Measurements from ENCODE around the gene CPLX1. TPM values are rescaled to one million over a fixed set of nuclear protein-coding genes. Genes with fewer than 3 reads are reported as not detected.

Gene CPLX1
- total RNA-seq, 8 experiments from 2014 or later = 1.8 to 15.1 (median 5.4) TPM

GRCh38 chr4:835148-836002 lies 9.4 kb upstream of the CPLX1 start:
- no peak overlapping the region for H3K27ac ChIP-seq
- ATAC-seq (replicated peaks in 6 of 8) = no peak
- WGBS, 10 experiments = 80 to 97% (median 81%) methylated on average over 1 to 12 of the region's 46 CpGs; no CpG with 5 or more reads in 5 of the 10 experiments
- peaks cover under 1% of the 10 kb centered on the region in 2 donors for H3K4me1 ChIP-seq (replicated peaks in 1 of 2)
- in situ Hi-C loops (cut with MboI; ENCODE audit: low pct_unique_long_range_greater_than_20kb in 2 of 9, low sequenced_read_pairs in 9 of 9, unreplicated experiment in 9 of 9) = no loop called here
- H3K4me3 ChIP-seq = no peak overlapping the region

GRCh38 chr4:834368-835147 lies 8.6 kb upstream of the CPLX1 start:
- H3K27ac ChIP-seq = no peak overlapping the region
- H3K4me1 ChIP-seq (replicated peaks in 1 of 2) = peaks cover 5 to 9% of the 10 kb centered on the region in 2 donors
- no peak for ATAC-seq (replicated peaks in 6 of 8)
- in situ Hi-C loops (cut with MboI; ENCODE audit: low pct_unique_long_range_greater_than_20kb in 2 of 9, low sequenced_read_pairs in 9 of 9, unreplicated experiment in 9 of 9) = no loop called here
- H3K4me3 ChIP-seq = no peak overlapping the region
- WGBS, 10 experiments = 80 to 100% (median 93%) methylated on average over 1 to 6 of the region's 29 CpGs; no CpG with 5 or more reads in 7 of the 10 experiments

DNA sequence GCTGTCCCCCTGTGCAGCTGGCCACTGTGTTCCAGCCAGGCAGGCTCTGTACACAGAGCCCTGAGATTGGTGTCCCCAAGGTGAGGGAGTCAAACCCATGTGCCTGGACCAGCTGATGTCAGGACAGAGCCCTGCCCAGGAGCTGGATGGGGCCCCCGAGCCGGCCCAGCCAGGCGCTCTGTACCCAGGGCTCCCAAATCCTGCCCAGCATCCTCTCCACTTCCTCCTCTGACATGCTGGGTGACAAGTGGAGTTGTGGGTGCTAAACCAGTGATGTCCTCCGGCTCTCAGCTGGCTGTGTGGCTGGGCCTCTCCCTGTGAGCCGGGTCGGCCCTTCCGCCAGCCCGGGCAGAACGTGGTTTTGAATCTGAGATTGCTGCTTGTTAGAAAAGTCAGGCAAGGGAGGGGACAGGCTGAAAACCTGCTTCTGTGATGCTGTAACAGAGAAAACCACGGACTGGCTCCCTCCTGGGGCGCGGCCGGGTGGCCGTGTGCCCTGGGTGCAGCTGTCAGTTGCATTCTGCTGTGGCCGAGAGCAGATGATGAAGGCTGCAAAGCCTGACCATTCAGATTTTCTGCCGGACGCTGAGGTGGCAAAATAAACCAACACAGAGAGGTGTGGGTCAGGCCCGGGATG lies 7.9 kb upstream of the CPLX1 start:
- 20 to 90% (median 61%) methylated on average over 1 to 14 of the region's 18 CpGs; no CpG with 5 or more reads in 4 of the 10 experiments for WGBS, 10 experiments
- in situ Hi-C loops (cut with MboI; ENCODE audit: low pct_unique_long_range_greater_than_20kb in 2 of 9, low sequenced_read_pairs in 9 of 9, unreplicated experiment in 9 of 9) = no loop called here
- peaks cover 5 to 9% of the 10 kb centered on the region in 2 donors for H3K4me1 ChIP-seq (replicated peaks in 1 of 2)
- no peak overlapping the region for H3K27ac ChIP-seq
- no peak for ATAC-seq (replicated peaks in 6 of 8)
- no peak overlapping the region for H3K4me3 ChIP-seq

GRCh38 chr4:833156-833555 lies 7.2 kb upstream of the CPLX1 start:
- ATAC-seq (replicated peaks in 6 of 8) = no peak
- Histone ChIP-seq H3K4me3 (no peak overlapping the region), H3K27ac (no peak overlapping the region), H3K4me1 (replicated peaks in 1 of 2) (peaks cover 5 to 9% of the 10 kb centered on the region in 2 donors)
- WGBS, 10 experiments = 63 to 67% methylated on average over 6 to 7 of the region's 10 CpGs; no CpG with 5 or more reads in 8 of the 10 experiments
- in situ Hi-C loops (cut with MboI; ENCODE audit: low pct_unique_long_range_greater_than_20kb in 2 of 9, low sequenced_read_pairs in 9 of 9, unreplicated experiment in 9 of 9) = no loop called here

DNA sequence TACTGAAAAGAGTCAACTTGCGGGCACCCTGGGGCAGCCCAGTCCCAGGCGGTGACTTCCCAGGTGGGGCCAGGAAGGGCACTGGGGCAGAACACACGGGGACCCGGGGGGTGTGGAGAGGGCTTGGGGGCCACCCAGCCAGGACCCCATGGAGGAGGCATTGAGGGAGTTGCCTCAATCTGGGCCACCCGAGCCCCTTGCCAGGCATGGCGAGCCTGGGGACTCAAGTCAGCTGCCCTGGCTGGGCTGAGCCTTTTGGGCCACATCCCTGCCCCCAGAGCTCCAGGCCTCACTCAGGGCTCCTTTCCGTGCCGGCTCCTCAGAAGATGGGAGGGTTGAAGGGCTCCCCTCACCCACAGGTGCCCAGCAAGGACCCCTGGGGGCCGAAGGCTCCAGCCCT lies 6.6 kb upstream of the CPLX1 start:
- in situ Hi-C loops (cut with MboI; ENCODE audit: low pct_unique_long_range_greater_than_20kb in 2 of 9, low sequenced_read_pairs in 9 of 9, unreplicated experiment in 9 of 9) = no loop called here
- peaks cover 8 to 9% of the 10 kb centered on the region in 2 donors for H3K4me1 ChIP-seq (replicated peaks in 1 of 2)
- ATAC-seq (replicated peaks in 6 of 8) = no peak
- H3K4me3 ChIP-seq = no peak overlapping the region
- H3K27ac ChIP-seq = no peak overlapping the region
- WGBS, 10 experiments = 20 to 93% (median 80%) methylated on average over 1 to 3 of the region's 9 CpGs; no CpG with 5 or more reads in 7 of the 10 experiments

GRCh38 chr4:832108-832507 lies 6.2 kb upstream of the CPLX1 start:
- Histone ChIP-seq H3K4me3 (no peak overlapping the region), H3K27ac (no peak overlapping the region), H3K4me1 (replicated peaks in 1 of 2) (peaks cover 12% of the 10 kb centered on the region in 2 donors)
- ATAC-seq (replicated peaks in 6 of 8) = no peak
- in situ Hi-C loops (cut with MboI; ENCODE audit: low pct_unique_long_range_greater_than_20kb in 2 of 9, low sequenced_read_pairs in 9 of 9, unreplicated experiment in 9 of 9) = no loop called here
- WGBS, 10 experiments = 100% methylated on average over 2 of the region's 7 CpGs; no CpG with 5 or more reads in 8 of the 10 experiments

DNA sequence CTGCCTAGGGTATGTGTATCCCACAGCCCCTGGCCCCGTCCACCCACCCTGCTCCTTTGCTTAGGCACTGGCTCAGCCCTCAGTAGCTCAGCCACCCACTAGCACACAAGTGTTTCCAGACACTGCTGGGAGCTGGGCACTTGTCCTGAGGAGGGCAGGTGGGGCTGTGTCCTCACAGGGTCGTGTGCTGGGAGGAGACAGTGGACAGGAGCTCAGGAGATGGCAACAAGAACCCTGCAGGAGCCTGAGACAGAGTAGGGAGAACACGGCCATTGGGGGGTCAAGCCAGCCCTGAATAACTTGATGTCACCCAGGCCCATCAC lies 5.5 kb upstream of the CPLX1 start:
- ATAC-seq (replicated peaks in 6 of 8) = no peak
- in situ Hi-C loops (cut with MboI; ENCODE audit: low pct_unique_long_range_greater_than_20kb in 2 of 9, low sequenced_read_pairs in 9 of 9, unreplicated experiment in 9 of 9) = no loop called here
- WGBS, 10 experiments = 20% methylated on average over 1 of the region's 3 CpGs; no CpG with 5 or more reads in 9 of the 10 experiments
- Histone ChIP-seq H3K4me1 (replicated peaks in 1 of 2) (peaks cover 12 to 19% of the 10 kb centered on the region in 2 donors), H3K27ac (no peak overlapping the region), H3K4me3 (no peak overlapping the region)

DNA sequence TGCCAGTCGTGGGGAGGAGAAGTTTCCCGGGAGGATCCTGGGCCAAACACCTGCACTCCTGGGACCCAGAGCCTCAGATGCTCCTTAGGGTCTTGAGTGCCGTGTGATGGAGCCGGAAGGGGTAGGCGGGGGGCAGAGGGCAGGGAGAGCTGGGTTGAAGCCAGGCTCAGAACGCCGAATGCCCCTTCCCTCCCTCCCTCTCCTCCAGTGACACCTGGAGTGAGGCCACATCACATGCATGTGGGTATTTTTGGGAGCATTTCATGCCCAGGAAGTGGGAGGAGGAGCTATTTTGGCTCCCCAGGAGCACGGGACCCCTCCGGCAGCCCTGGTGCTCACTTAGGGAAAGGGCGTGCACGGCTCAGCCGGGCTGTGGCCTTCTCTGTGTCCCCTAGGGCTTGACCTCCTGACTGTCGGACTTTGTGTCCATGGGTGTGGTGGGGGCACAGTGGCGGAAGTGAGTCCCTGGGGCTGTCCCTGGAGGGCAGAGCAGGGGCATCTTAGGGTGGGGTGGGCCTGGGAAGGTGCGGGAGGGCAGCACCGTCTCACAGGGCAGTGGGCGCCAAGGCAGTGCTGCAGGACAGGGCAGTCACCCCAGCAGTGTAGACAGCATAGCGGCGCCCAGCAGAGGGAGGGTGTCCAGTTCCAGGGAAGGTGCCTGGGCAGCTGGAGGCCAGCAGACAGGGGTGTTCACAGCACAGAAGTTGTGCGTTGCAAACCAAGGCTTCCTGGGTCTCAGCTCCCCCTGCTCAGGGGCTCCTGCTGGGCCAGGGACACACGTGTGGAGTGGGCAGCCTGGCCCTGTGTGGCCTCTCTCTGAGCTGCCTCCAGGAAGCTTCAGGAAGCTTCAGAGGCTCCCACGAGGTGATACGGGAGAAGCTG lies 4.9 kb upstream of the CPLX1 start:
- H3K27ac ChIP-seq = no peak overlapping the region
- ATAC-seq (replicated peaks in 6 of 8) = peak in 1 of 8 experiments; percentile 3

DNA sequence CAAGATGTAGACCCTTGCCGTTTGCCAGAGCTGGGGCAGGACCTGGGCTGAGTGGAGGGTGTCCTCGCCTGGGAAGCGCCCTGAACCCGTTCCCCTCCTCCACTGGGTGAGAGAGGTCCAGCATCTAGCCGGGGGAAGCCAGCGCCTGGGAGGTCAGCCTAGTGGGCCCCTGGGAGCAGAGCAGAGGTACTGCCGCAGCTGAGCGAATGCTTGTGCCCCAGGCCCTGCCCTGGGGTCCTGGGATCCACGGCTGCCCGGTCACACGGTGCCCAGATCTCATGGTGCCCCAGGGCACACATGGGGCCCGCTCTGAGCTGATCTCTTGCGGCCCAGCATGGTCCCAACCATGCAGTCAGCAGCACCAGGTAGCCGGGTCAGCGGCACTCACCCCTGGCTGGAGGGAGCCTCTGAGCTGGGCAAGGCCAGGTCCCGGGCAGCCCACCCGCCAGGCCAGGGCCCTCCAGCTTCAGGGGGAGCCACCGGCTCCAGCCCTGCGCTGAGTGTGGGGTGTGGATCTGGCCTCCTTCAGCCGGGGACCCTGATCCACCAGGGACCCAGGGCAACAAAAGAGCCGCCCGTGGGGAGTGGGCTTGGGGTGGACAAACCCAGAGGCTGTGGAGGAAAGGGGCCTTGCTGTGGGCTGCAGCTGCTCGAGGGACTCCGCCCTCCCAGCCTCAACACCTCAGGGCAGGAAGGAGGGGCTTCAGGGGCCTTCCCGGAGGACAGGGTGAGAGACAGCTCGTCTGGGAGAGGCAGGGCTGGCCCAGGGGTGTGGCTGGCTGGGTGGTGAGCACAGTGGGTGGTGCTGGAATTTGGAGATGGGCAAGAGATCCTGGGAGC lies 4.1 kb upstream of the CPLX1 start:
- Histone ChIP-seq H3K4me3 (no peak overlapping the region), H3K27ac (no peak overlapping the region), H3K4me1 (replicated peaks in 1 of 2) (peaks cover 12 to 19% of the 10 kb centered on the region in 2 donors)
- in situ Hi-C loops (cut with MboI; ENCODE audit: low pct_unique_long_range_greater_than_20kb in 2 of 9, low sequenced_read_pairs in 9 of 9, unreplicated experiment in 9 of 9) = no loop called here
- peak in 3 of 8 experiments; percentile 25 to 47 (median 37) for ATAC-seq (replicated peaks in 6 of 8)
- WGBS, 10 experiments = 47 to 100% (median 75%) methylated on average over 1 to 8 of the region's 26 CpGs; no CpG with 5 or more reads in 4 of the 10 experiments

More for the DNA sequence above, 4.9 kb upstream of the CPLX1 start:
- Histone ChIP-seq H3K4me1 (replicated peaks in 1 of 2) (peaks cover 12 to 19% of the 10 kb centered on the region in 2 donors), H3K4me3 (no peak overlapping the region)
- WGBS, 10 experiments = 0 to 70% (median 40%) methylated on average over 1 to 4 of the region's 23 CpGs; no CpG with 5 or more reads in 7 of the 10 experiments
- in situ Hi-C loops (cut with MboI; ENCODE audit: low pct_unique_long_range_greater_than_20kb in 2 of 9, low sequenced_read_pairs in 9 of 9, unreplicated experiment in 9 of 9) = no loop called here

DNA sequence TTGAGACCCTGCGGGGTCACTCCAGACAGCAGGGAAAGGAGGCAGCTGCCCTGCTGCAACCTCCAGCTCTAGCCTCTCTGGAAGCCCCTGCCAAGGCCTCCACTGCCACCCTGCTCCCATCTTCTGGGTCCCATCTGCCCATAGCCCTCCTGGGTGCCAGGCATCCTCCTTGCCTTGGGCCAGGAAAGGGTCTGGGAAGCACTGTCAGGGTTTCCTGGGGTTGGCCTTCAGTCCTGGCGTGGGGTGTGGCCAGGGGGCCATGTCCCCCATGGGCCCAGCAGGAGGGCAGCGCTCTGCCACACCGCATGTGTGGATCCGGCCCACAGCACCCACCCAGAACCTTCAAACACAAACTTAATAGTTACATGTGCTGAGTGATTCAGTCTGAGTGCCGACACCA lies 3.4 kb upstream of the CPLX1 start:
- 33 to 88% (median 76%) methylated on average over 1 to 5 of the region's 6 CpGs; no CpG with 5 or more reads in 7 of the 10 experiments for WGBS, 10 experiments

GRCh38 chr4:828641-829271 lies 2.8 kb upstream of the CPLX1 start:
- WGBS, 10 experiments = 31 to 73% (median 63%) methylated on average over 2 to 10 of the region's 16 CpGs; no CpG with 5 or more reads in 6 of the 10 experiments
- ATAC-seq (replicated peaks in 6 of 8) = peak in 3 of 8 experiments; percentile 34 to 50 (median 38)
- Histone ChIP-seq H3K27ac (no peak overlapping the region), H3K4me3 (no peak overlapping the region), H3K4me1 (replicated peaks in 1 of 2) (peaks cover 14 to 27% of the 10 kb centered on the region in 2 donors)
- in situ Hi-C loops (cut with MboI; ENCODE audit: low pct_unique_long_range_greater_than_20kb in 2 of 9, low sequenced_read_pairs in 9 of 9, unreplicated experiment in 9 of 9) = no loop called here

More for the DNA sequence above, 3.4 kb upstream of the CPLX1 start:
- ATAC-seq (replicated peaks in 6 of 8) = no peak
- Histone ChIP-seq H3K4me1 (replicated peaks in 1 of 2) (peaks cover 14 to 25% of the 10 kb centered on the region in 2 donors), H3K27ac (no peak overlapping the region), H3K4me3 (no peak overlapping the region)
- in situ Hi-C loops (cut with MboI; ENCODE audit: low pct_unique_long_range_greater_than_20kb in 2 of 9, low sequenced_read_pairs in 9 of 9, unreplicated experiment in 9 of 9) = no loop called here
